OCI-M2 (cell line): ENCODE data around the gene NEDD9.

Source experiments
- DNase-seq: peaks from one replicate; lab custom pipeline; 2025; ENCODE audit not compliant: unreplicated experiment; lab: John Stamatoyannopoulos, UW

Gene NEDD9, protein sequence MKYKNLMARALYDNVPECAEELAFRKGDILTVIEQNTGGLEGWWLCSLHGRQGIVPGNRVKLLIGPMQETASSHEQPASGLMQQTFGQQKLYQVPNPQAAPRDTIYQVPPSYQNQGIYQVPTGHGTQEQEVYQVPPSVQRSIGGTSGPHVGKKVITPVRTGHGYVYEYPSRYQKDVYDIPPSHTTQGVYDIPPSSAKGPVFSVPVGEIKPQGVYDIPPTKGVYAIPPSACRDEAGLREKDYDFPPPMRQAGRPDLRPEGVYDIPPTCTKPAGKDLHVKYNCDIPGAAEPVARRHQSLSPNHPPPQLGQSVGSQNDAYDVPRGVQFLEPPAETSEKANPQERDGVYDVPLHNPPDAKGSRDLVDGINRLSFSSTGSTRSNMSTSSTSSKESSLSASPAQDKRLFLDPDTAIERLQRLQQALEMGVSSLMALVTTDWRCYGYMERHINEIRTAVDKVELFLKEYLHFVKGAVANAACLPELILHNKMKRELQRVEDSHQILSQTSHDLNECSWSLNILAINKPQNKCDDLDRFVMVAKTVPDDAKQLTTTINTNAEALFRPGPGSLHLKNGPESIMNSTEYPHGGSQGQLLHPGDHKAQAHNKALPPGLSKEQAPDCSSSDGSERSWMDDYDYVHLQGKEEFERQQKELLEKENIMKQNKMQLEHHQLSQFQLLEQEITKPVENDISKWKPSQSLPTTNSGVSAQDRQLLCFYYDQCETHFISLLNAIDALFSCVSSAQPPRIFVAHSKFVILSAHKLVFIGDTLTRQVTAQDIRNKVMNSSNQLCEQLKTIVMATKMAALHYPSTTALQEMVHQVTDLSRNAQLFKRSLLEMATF

GRCh38 chr6:11232193-11232769, at the start of gene NEDD9:
Gene NEDD9 (minus strand): TSS chr6:11232668. CDS start chr6:11232515, 153 bp downstream.
- peak; percentile 88 for DNase-seq

DNA sequence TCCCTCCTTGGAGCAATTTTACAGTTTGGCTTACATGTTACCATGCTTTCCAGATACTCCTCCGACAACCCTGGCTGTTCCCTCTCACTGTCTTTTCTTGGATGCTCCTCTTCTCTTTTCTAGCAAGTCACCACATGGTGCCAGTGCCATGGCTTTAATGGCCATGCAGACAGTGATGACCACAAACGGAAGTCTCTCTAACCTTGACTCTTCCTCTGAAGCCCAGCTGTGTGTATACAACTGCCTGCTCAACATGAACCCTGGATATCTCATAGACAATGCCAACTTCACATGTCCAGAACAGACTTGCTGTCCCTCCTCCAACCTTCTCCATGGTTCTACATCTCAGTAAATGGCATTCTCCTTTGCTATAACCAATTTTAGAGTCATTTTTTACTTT, 49.8 kb upstream of the NEDD9 start:
- DNase-seq: no peak

DNA sequence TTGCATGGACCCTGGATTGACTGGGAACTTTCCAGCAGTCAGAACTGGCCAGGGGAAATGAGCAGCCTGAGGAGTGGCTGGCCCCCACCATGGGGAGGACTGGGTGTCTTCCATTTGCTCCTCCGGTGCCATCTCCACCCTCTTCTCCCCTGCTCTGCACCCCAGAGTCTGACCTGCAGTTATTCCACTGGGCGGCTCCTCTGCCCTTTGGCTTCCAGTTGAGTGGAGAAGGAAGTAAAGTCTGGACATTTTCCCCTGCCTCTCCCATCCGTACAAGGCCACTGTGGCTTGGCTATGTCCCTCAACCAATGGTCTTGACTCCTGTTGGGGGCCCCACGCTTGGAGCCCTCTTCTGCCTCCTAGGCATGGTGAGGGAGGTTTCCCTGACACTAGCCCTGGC, 47.9 kb upstream of the NEDD9 start:
- no peak for DNase-seq

- DNase-seq: no peak
Measured at GRCh38 chr6:11279284-11279689, 46.8 kb upstream of the NEDD9 start.

DNA sequence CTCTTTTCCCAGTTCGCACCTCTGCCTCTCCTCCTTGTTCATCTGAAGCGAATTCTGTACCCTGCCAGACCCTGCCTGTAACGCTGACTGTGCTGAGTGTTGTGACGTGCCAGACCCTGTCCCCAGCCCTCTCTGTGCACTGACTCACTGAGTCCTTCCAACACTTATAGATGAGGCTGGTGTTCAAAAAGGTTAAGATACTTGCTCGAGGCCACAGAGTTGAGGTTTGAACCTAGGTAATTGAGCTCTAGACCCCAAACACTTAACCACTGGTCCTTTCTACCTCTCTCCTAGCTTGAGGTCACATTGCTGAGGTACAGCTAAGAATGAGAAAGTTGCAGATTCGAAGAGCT, 45.7 kb upstream of the NEDD9 start:
- no peak for DNase-seq

DNA sequence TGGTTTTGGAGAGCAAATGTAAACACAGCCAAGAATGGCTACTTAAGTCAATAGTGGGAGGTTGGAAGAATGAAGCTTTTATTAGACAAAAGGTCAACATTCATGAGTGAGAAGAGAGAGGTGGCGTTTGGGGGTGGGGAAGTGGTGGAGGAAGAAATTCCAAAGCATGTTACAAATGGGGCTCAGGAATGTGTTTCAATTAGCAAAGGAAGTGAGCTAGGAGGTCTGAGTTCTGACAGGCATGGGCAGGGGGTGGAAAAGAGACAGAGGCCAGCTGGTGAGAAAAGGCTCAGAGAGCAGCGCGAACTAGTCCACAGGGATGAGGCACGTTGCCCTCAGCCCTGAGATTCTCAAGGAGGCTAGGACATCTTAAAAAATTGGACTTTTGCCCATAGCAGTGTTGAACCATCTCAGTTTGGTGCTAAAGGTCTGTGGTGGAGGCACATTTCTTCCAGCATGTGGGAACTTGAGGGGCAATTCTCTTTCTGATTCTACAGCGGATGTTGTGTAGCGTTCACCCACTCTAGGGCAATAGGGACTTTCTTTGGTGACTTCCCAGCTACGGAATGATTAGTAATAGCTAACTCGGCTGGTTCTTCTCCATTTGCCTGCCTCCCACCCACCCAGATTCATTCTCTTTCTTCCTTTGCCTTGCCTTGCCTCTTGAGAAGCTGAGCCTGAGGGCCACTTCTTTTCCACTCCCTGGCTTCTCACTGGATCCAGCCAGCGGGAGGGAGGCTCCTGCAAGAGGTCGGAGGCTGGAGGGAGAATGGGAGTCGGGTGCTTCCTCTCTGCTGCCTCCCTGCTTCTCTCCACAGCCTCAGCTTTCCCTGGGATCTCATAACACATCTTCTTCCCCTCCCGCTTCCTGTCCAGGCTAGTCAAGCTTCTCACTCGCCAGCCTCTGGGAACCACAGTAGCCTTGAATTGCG, 45.1 kb upstream of the NEDD9 start:
- no peak for DNase-seq

DNA sequence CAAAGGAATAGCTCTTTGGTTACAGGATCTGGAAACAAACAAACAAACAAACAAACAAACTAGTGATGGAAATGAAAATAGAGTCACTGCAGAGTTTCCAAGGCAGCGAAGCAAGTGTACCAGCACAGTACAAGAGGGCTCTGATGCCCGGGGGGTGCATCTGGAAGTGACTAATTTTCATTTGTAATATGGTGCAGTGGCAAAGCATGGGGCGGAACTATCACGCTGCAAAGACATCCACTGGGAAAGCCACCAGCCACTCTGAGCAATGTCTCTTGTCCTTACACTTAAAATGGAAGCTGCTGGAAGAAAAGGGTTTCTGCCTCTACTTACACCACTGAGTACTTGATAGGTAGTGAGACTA, 44.4 kb upstream of the NEDD9 start:
- no peak for DNase-seq

DNA sequence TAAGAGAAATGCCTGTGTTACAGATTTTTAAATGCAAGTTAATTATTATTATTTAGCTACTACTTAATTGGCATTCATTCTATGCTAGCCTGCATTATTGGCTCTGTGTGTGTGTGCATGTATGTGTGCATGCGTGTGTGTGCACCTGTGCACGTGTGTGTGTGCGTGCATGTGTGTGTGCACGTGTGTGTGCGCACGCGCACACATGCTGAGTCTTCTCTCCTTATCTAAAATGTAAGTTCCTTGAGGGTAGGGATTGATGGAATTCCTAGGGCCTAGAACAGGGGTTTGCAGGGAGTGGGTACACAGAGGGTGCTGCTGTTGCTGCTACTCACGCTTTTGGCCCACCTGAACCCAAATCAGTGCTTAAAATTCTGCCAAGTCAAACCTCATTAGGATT, 43.8 kb upstream of the NEDD9 start:
- DNase-seq: no peak

DNA sequence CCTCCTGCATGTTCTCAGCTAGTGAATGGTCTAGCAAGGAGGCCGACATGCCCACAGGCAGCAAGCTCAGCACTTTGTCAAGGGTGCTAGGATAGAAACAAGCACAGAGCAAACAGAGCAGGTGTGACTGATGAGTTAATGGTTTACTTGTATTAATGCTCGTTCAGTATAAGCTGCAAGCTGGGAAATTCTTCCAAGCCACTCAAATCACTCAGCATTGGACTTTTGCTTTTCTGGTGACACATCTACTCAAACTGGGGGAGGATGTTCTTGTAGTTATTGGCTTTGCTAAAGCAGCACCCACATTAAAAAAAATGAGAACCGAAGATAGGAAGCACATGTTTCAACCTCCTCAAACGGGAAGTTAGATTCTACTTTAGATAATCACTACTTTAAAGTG, 43.1 kb upstream of the NEDD9 start:
- no peak for DNase-seq

DNA sequence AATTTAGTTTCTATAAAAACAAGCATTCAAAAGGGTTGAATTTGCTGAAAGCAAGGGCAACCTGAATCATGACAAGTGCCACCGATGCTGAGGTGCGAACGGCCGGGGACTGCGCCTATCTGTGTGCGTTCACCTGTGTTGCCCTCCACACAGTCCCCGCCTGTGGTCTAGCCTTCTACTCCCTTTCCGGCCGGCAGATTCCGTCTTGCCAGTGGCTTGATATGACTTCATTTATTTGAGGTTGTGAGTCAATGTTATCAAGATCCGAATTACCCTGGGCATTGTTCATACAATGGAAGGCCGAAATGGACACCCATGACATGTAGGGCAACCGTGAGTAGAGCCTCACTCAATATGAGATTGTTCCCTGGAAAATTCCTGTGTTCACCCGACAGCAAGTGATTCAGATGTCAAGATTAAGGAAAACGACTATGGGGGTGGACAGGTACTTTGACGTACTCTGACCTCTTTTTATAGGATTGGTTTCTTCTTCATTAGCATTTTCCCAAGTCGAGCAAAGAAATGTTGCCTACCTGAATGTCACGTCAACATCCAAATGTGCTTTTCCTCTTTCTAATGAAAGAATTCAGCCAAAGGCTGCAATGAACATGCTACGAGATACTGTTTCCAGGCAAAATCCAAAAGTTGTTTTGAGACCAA, 41.1 kb upstream of the NEDD9 start:
- DNase-seq: no peak

- no peak for DNase-seq
Measured at GRCh38 chr6:11272491-11273192, 40.2 kb upstream of the NEDD9 start.

DNA sequence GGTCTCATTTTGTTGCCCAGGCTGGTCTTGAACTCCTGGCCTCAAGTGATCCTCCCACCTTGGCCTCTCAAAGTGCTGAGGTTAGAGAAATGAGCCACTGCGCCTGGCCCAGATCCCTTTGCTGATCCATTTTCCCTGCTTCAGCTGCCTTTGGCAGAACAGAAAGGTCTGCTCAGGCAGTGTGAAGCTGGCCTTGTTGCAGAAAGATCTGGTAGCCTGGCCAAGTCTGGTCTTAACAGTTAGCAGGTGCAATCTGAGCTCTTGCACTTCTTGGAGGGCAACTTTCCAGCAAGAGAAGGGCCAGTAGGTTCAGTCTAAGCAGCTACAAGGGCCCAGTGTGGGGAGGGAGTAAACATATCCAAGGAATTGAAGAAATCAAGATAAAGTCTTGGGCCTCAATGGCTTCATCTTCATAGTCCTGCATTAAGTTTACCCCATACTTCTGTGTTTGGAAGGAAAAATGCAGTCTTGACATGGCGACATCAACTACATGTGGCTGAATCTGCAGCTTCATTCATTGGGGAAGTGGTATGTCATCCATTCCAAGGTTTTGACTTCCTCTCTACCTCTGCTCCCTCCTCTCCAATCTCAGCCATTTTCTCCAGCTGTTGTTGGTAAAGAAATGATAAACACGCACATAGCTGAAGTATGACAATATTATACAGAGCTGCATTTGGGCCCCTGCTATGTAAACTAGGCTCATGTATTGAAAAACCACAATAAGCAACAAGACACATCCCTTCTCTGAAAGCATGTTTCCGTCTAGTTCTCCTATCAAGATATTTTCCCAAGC, 39.0 kb upstream of the NEDD9 start:
- no peak for DNase-seq

DNA sequence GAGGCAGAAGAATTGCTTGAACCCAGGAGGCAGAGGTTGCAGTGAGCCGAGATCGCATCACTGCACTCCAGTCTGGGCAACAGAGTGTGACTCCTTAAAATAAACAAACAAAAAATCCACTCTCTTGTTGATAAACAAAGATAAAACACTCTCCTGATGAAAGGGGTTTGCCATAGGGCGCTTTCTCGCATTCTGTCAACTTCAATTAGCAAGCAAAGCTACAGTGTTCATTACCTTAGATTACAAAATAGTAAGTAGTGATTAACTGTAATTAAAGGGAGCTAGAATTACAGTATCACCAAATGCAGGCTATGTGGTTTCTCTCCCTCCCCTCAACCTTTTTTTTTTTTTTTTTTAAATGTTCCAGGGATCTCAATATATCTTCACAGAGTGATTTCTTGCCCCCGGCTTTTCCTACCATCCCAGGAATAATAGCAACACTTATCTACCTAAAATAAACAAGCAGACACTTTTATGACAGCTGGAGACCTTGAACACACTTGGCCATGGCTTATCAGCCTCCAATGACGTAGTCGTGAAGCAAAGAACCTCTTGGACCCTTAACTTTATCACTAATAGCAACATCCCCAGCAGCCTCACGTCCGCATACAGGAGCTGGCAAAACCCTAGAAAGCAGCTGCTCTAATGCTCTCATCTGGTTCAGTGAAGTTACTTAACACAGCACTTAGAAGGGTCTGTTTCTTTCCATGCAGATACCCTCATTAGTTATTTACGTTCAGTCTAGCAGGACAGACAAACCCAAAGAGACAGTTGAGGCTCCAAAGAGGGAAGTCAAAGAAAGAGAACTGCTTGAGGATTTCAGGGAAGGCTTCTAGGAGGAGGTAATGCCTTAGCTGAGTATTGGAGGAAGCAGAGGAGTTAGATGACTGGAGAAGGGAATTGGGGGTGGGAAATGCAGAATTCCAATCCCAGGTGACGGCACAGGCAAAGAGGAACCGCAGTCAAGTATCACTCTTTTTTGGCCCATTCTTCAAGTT, 37.9 kb upstream of the NEDD9 start:
- no peak for DNase-seq

DNA sequence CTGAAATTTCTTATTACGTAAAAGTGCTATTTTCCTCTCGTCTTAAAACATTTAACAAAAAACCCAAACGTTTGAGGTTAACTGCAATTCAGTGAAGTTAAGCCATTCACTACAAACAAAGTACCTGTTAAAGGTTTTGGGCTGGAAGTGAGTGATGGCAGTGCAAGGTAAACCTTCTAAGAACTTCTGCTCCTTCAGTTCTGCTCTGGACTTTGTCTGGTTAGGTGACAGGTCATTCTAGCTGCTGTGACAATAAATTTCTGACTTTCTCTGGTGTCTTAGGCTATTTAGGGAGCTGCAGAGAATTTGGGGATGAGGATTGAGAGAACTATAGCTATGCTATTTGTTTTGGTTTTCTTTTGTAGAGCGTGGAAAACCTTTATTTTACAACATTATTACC, 36.5 kb upstream of the NEDD9 start:
- DNase-seq: no peak

- DNase-seq: no peak
Measured at GRCh38 chr6:11266926-11267325, 34.5 kb upstream of the NEDD9 start.

DNA sequence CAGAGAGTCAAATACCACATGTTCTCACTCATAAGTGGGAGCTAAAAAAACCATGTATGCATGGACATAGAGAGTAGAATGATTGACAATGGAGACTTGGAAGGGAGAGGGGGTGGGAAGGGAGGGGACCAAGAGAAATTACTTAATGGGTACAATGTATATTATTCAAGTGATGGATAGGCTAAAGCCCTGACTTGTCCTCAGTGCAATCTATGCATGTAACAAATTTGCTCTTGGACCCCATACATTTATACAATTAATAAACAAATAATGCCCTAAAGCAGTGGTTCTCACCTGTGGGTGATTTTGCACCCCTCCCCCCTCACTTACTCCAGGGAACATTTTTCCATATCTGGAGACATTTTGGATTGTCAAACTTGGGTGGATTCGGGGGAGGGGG, 33.5 kb upstream of the NEDD9 start:
- DNase-seq: no peak

DNA sequence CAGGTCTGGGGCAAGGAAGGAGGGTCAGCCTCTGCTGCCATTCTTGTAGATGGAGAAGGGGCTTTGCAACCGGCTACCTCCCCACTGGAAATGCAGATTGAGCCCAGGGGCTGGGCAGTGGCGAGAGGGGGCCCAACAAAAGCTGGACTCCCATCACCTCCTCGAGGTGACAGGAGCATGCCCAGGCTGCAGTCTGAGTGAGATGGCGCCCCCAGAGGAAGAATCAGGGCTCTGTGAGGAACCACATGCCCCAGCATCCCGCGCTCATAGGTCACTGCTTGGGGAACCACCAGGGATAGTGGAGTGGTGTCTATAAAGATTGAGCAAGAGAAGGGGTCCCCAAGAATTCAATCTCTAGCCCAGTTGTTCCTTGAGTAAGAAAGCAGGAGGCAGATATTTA, 31.6 kb upstream of the NEDD9 start:
- no peak for DNase-seq

DNA sequence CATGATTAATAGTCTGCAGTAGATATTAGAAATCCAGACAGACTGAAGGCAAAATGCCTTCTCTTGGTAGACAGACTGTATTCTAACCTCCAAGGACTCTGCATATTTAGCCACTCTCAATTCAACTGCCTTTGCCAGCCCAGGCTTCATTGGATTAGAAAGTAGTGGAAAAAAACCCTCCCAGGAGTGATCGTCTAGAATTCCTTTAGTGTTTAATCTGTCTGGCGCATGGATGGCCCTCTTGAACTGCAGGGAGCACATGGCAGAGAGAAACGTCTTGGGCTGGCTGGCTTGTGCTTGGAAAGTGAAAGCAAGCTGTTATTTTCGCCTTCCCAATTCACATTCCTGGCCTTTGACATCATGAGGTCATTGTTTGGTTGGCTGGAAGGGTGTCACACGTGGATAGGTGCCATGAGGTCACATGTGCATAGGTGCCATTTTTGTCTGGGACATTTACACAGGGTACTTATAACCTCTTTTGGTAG, 30.9 kb upstream of the NEDD9 start:
- DNase-seq: no peak
